Hematopoietic multipotent progenitor cell treated with erythropoietin and hydrocortisone succinate and interleukin-3 and kit ligand, for 4 days (in vitro differentiated cells): ENCODE measurements around the gene TNFSF13B.
"Not testable (repeated sequence)": the region's sequence is repeated elsewhere in the genome, so short reads cannot be mapped to it uniquely, and the experiment has no call there.

Source experiments
- DNase-seq: peaks from one replicate; pipeline ENCODE4 v3.0.0-alpha.2; 2015

The TNFSF13B gene

GRCh38 chr13:108269601-108270328 lies at the start of gene TNFSF13B:
Gene TNFSF13B (plus strand): TSS chr13:108269718. CDS start chr13:108269896, 178 bp downstream.
- peak; percentile 84 for DNase-seq

- DNase-seq: no peak
These were observed 49.5 kb upstream of the TNFSF13B start for GRCh38 chr13:108220041-108220440.

- no peak for DNase-seq
These were observed 45.6 kb upstream of the TNFSF13B start for GRCh38 chr13:108223687-108224503.

- peak; percentile 77 for DNase-seq
These were observed 44.1 kb upstream of the TNFSF13B start for GRCh38 chr13:108225440-108225839.

GRCh38 chr13:108226184-108226583 lies 43.3 kb upstream of the TNFSF13B start:
- DNase-seq: no peak

- peak; percentile 77 for DNase-seq
These were observed 41.8 kb upstream of the TNFSF13B start for GRCh38 chr13:108227651-108228272.

- DNase-seq: no peak
These were observed 39.1 kb upstream of the TNFSF13B start for GRCh38 chr13:108230377-108230776.

GRCh38 chr13:108249150-108249549 lies 20.4 kb upstream of the TNFSF13B start:
- no peak for DNase-seq

- DNase-seq: peak; percentile 29
These were observed 12.3 kb upstream of the TNFSF13B start for GRCh38 chr13:108257248-108257647.

- peak; percentile 56 for DNase-seq
These were observed 5.7 kb upstream of the TNFSF13B start for GRCh38 chr13:108263621-108264355.

GRCh38 chr13:108266321-108266990 lies 3.1 kb upstream of the TNFSF13B start:
- DNase-seq: peak; percentile 80

GRCh38 chr13:108267347-108267746 lies 2.2 kb upstream of the TNFSF13B start:
- DNase-seq: peak; percentile 32

GRCh38 chr13:108267855-108268254 lies 1.7 kb upstream of the TNFSF13B start:
- not testable (repeated sequence) for DNase-seq

GRCh38 chr13:108268466-108269112 lies 929 bp upstream of the TNFSF13B start:
- peak; percentile 12 for DNase-seq

- peak; percentile 69 for DNase-seq
These were observed 924 bp downstream of the TNFSF13B start for GRCh38 chr13:108270442-108270841.

- peak; percentile 64 for DNase-seq
These were observed 2.8 kb downstream of the TNFSF13B start for GRCh38 chr13:108272333-108272732.

GRCh38 chr13:108273429-108274118 lies 4.1 kb downstream of the TNFSF13B start:
- DNase-seq: no peak

GRCh38 chr13:108274718-108275117 lies 5.2 kb downstream of the TNFSF13B start:
- DNase-seq: no peak

- no peak for DNase-seq
These were observed 6.5 kb downstream of the TNFSF13B start for GRCh38 chr13:108276060-108276459.

GRCh38 chr13:108278466-108278865 lies 8.9 kb downstream of the TNFSF13B start:
- DNase-seq: no peak

- peak; percentile 52 for DNase-seq
These were observed 12.4 kb downstream of the TNFSF13B start for GRCh38 chr13:108281901-108282300.
